Endothelial cell (in vitro differentiated cells): ENCODE data around the gene ZNF451. TPM values are rescaled to one million over a fixed set of nuclear protein-coding genes. Genes with fewer than 3 reads are reported as not detected.

Experiments
- DNase-seq: peaks from one replicate; pipeline ENCODE4 v3.0.0; 2021; ENCODE audit warnings: low spot score
- H3K27ac Mint-ChIP-seq: one replicate; pipeline ENCODE4 v1.8.0; 2021; ENCODE audit warnings: mixed read lengths, inconsistent platforms; ENCODE audit not compliant: unreplicated experiment
- H3K27me3 Mint-ChIP-seq: one replicate; pipeline ENCODE4 v1.8.0; 2021; ENCODE audit warnings: mild to moderate bottlenecking, moderate library complexity, mixed read lengths, inconsistent platforms; ENCODE audit not compliant: unreplicated experiment
- H3K36me3 Mint-ChIP-seq: one replicate; pipeline ENCODE4 v1.8.0; 2021; ENCODE audit warnings: mild to moderate bottlenecking, low read depth, mixed read lengths, inconsistent platforms; ENCODE audit not compliant: unreplicated experiment
- H3K4me1 Mint-ChIP-seq: one replicate; pipeline ENCODE4 v1.8.0; 2021; ENCODE audit warnings: mild to moderate bottlenecking, mixed read lengths, inconsistent platforms; ENCODE audit not compliant: unreplicated experiment
- H3K4me3 Mint-ChIP-seq: one replicate; pipeline ENCODE4 v1.8.0; 2021; ENCODE audit warnings: mild to moderate bottlenecking, mixed read lengths, inconsistent platforms; ENCODE audit not compliant: unreplicated experiment
- H3K9me3 Mint-ChIP-seq: one replicate; pipeline ENCODE4 v1.8.0; 2021; ENCODE audit warnings: mixed read lengths, inconsistent platforms; ENCODE audit not compliant: unreplicated experiment
- CTCF ChIP-seq: fragments of 200-600 bp; sonication (generic); IDR thresholded peaks from one replicate; pipeline ENCODE4 v1.5.0; 2021; ENCODE audit warnings: antibody characterized with exemption; ENCODE audit not compliant: unreplicated experiment
- total RNA-seq: library from RNA; stranded (reverse); fragmentation: NEBNext Ultra II Directional; extraction: Animal tissue kit (Norgen Biotek cat#: 25700); gene quantifications from one replicate; pipeline ENCODE4 v1.2.1, GENCODE V29; 2021; ENCODE audit not compliant: unreplicated experiment

The ZNF451 gene
- total RNA-seq, 1 donor from 2014 or later: 129 TPM

DNA sequence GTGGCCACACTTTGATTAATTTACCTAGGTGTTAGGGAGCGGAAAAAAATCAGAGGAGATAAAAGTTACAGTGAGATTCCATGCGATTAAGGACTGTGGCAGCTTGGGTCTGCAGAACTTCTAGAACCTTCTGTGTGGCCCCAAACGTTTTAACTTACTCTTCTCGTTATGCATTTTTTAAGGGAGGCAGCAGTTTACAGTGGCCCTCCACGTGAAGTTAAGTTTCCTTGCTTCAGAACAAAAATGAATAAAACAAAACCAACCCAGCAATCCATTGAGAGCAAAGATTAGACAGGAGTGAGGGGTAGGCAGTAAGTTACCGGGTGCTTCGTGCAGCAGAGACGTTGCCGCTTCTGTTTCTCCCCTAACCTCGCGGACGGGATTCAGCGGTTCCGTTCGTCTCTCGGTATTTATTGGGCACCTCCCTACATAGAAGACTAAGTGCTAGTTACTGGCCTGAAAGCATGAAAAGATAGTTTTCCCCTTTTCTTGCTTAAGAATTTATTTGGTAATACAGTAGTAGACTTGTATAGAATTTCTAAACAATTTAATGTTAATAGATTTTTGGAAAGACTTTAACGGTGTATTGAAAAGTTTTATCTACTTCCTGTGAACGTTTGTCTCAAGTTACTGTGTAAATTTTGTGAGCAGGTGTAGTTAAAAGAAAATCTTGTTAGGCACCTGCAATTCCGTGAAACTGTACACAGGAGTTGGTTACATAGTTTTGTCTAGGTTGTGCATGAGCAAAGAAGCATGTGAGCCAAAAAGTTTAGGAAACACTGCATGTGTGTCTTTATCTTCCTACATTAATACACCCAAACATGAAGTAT lies 83.3 kb downstream of the ZNF451 start:
- no peaks in the 10 kb centered on the region for H3K9me3 Mint-ChIP-seq
- peaks cover 9% of the 10 kb centered on the region for H3K27me3 Mint-ChIP-seq
- TF ChIP-seq CTCF: no peak
- peaks cover 12% of the 10 kb centered on the region for H3K4me1 Mint-ChIP-seq
- no peaks in the 10 kb centered on the region for H3K36me3 Mint-ChIP-seq
- peak overlapping the region; percentile 92 for H3K4me3 Mint-ChIP-seq
- no peak overlapping the region for H3K27ac Mint-ChIP-seq
- no peak for DNase-seq

DNA sequence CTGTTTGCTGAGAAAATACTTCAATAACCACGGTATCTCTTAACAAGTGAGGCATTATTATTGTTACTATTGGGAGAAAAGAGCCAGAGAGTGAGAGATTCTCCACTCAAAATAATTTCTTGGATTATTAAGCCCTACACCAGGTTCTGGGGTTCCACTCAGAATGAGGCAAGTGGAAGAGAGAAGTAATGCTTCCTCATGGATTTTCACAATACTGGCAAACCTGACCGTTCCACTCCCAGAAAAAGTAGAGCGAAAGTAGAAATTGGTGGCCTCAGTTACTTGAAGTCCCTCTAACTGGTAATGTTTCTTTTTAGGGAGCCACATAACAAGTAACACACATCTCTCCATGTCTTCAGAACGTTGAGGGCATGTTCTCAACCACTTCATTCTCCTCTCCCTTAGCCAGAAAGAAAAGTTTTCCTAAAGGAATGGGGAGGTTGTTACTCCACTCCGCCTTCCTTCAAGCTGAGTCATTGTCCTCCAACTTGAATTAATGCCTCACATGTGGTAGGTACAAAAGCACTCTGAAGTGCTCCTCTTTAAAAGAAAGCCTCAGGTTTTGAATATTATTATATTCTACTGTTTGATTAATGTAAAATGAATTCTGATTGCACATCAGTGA lies 84.0 kb downstream of the ZNF451 start:
- no peaks in the 10 kb centered on the region for H3K36me3 Mint-ChIP-seq
- H3K27ac Mint-ChIP-seq: no peak overlapping the region
- H3K4me3 Mint-ChIP-seq: peak overlapping the region; percentile 92
- no peaks in the 10 kb centered on the region for H3K9me3 Mint-ChIP-seq
- no peak for DNase-seq
- peaks cover 9% of the 10 kb centered on the region for H3K27me3 Mint-ChIP-seq
- H3K4me1 Mint-ChIP-seq: peaks cover 12% of the 10 kb centered on the region
- TF ChIP-seq CTCF: no peak

GRCh38 chr6:57174511-57174907 lies 84.5 kb downstream of the ZNF451 start:
- Mint-ChIP-seq H3K4me3 (no peak overlapping the region), H3K36me3 (no peaks in the 10 kb centered on the region), H3K4me1 (peaks cover 12% of the 10 kb centered on the region), H3K9me3 (no peaks in the 10 kb centered on the region), H3K27ac (no peak overlapping the region), H3K27me3 (peaks cover 9% of the 10 kb centered on the region)
- DNase-seq: no peak
- no peak for TF ChIP-seq CTCF

- no peak for DNase-seq
- Mint-ChIP-seq H3K9me3 (no peaks in the 10 kb centered on the region), H3K27me3 (peaks cover 7% of the 10 kb centered on the region), H3K27ac (no peak overlapping the region), H3K36me3 (peaks cover 8% of the 10 kb centered on the region), H3K4me1 (peaks cover 8% of the 10 kb centered on the region), H3K4me3 (no peak overlapping the region)
- no peak for TF ChIP-seq CTCF
These were observed 87.7 kb downstream of the ZNF451 start for GRCh38 chr6:57177545-57178265.
